Measurements from ENCODE around the gene ATXN1. TPM values are rescaled to one million over a fixed set of nuclear protein-coding genes. Genes with fewer than 3 reads are reported as not detected.

ATXN1 gene
- total and polyA plus RNA-seq, 7 experiments from 2014 or later = 1.5 to 82.7 (median 42.4) TPM

GRCh38 chr6:16491666-16492313, 269.5 kb downstream of the ATXN1 start:
- intact Hi-C loops (cut with micrococcal nuclease) = no loop called here
- no peaks in the 10 kb centered on the region for H3K27me3 Mint-ChIP-seq
- POLR2A ChIA-PET = no interaction called here
- peaks cover 0 to 34% (median 0%) of the 10 kb centered on the region in 5 donors for H3K36me3 Mint-ChIP-seq
- no peak for DNase-seq
- H3K4me3 Mint-ChIP-seq = no peak overlapping the region
- CTCF ChIA-PET = interaction anchor here (1.3 kb wide), 1 partner anchor 19 kb away, joined by 4 read pairs; no protein-coding TSS in a partner anchor
- Histone ChIP-seq H3K4me3 (ENCODE audit: low read length) (no peak overlapping the region), H3K27me3 (ENCODE audit: control insufficient read depth in 2 of 2, insufficient read depth in 2 of 2, low read length in 2 of 2) (no peaks in the 10 kb centered on the region), H3K36me3 (ENCODE audit: control insufficient read depth in 2 of 3, insufficient read depth in 3 of 3, low read length in 3 of 3) (no peaks in the 10 kb centered on the region), H3K9me3 (ENCODE audit: control insufficient read depth in 2 of 3, low read length in 3 of 3) (no peaks in the 10 kb centered on the region), H3K27ac (ENCODE audit: low read depth, low read length) (no peak overlapping the region), H3K4me1 (ENCODE audit: control insufficient read depth in 2 of 2, insufficient read depth in 2 of 2, low read length in 2 of 2) (peaks cover 0 to 31% of the 10 kb centered on the region in 2 donors)
- H3K9me3 Mint-ChIP-seq = no peaks in the 10 kb centered on the region
- H3K4me1 Mint-ChIP-seq = peaks cover 22 to 75% (median 39%) of the 10 kb centered on the region in 7 donors
- no peak for ATAC-seq
- H3K27ac Mint-ChIP-seq = no peak overlapping the region

- Histone ChIP-seq H3K4me1 (ENCODE audit: control insufficient read depth in 2 of 2, insufficient read depth in 2 of 2, low read length in 2 of 2) (peaks cover 0 to 43% of the 10 kb centered on the region in 2 donors), H3K27ac (ENCODE audit: low read depth, low read length) (no peak overlapping the region), H3K36me3 (ENCODE audit: control insufficient read depth in 2 of 3, insufficient read depth in 3 of 3, low read length in 3 of 3) (no peaks in the 10 kb centered on the region), H3K9me3 (ENCODE audit: control insufficient read depth in 2 of 3, low read length in 3 of 3) (no peaks in the 10 kb centered on the region), H3K4me3 (ENCODE audit: low read length) (no peak overlapping the region), H3K27me3 (ENCODE audit: control insufficient read depth in 2 of 2, insufficient read depth in 2 of 2, low read length in 2 of 2) (no peaks in the 10 kb centered on the region)
- Mint-ChIP-seq H3K27me3 (no peaks in the 10 kb centered on the region), H3K36me3 (peaks cover 0 to 46% (median 3%) of the 10 kb centered on the region in 5 donors), H3K9me3 (no peaks in the 10 kb centered on the region), H3K27ac (peak overlapping the region in 2 of 9 donors; percentile 37 to 43), H3K4me1 (peaks cover 19 to 79% (median 37%) of the 10 kb centered on the region in 7 donors), H3K4me3 (no peak overlapping the region)
- ChIA-PET CTCF (interaction anchor here (1.3 kb wide), 1 partner anchor 20 kb away, joined by 4 read pairs; no protein-coding TSS in a partner anchor), POLR2A (no interaction called here)
- no peak for DNase-seq
- intact Hi-C loops (cut with micrococcal nuclease) = no loop called here
- ATAC-seq = no peak
These were observed 270.6 kb downstream of the ATXN1 start for GRCh38 chr6:16490616-16491015.

- intact Hi-C loops (cut with micrococcal nuclease) = loop anchor here in 1 of 2 donors (10.0 kb wide), 1 partner anchor 364 kb away; the partner anchor contains the start of gene MYLIP
- Histone ChIP-seq H3K4me3 (ENCODE audit: low read length) (no peak overlapping the region), H3K27me3 (ENCODE audit: control insufficient read depth in 2 of 2, insufficient read depth in 2 of 2, low read length in 2 of 2) (no peaks in the 10 kb centered on the region), H3K27ac (ENCODE audit: low read depth, low read length) (no peak overlapping the region), H3K36me3 (ENCODE audit: control insufficient read depth in 2 of 3, insufficient read depth in 3 of 3, low read length in 3 of 3) (no peaks in the 10 kb centered on the region), H3K9me3 (ENCODE audit: control insufficient read depth in 2 of 3, low read length in 3 of 3) (no peaks in the 10 kb centered on the region), H3K4me1 (ENCODE audit: control insufficient read depth in 2 of 2, insufficient read depth in 2 of 2, low read length in 2 of 2) (peaks cover 4 to 60% of the 10 kb centered on the region in 2 donors)
- H3K9me3 Mint-ChIP-seq = no peaks in the 10 kb centered on the region
- H3K4me1 Mint-ChIP-seq = peaks cover 11 to 80% (median 50%) of the 10 kb centered on the region in 7 donors
- peaks cover 0 to 55% (median 5%) of the 10 kb centered on the region in 5 donors for H3K36me3 Mint-ChIP-seq
- ATAC-seq (no peak), DNase-seq (no peak)
- H3K4me3 Mint-ChIP-seq = peak overlapping the region in 2 of 10 donors; percentile 0 to 34
- H3K27me3 Mint-ChIP-seq = no peaks in the 10 kb centered on the region
- ChIA-PET CTCF (interaction anchor here (1.1 kb wide), 1 partner anchor 94 kb away, joined by 4 read pairs; no protein-coding TSS in a partner anchor), POLR2A (no interaction called here)
- peak overlapping the region in 8 of 9 donors; percentile 11 to 73 (median 36) for H3K27ac Mint-ChIP-seq
These were observed 272.4 kb downstream of the ATXN1 start for GRCh38 chr6:16488813-16489212.

DNA sequence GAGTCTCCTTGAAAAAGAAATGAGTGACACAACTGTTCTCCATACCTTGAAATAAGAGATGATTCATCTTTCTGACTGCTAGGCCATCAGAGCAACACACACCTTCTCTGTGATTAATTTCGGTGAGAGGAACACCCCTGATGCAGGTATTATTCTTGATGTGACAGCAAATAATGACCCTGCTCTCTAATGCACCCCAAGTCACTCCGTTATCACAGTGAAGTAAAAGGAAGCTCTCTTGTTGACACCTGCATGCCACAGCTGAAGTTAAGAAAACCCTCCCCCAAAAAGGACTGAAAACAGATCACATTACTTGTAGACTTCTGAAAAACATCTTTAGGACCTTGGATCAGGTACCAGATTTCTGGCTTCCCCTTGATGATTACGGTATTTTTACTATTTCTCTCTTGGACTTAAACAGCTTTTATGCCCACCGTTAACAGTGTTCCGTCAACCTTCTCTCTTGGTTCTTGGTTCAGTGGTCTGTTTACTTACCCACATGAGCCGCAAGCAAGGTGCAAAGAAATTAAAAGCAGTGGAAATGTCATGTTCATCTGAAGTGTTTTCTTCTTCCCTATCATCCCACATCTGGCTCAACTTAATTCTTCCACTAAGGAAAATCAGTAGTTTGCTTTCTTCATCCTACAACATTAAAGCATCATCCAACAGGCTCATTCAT, 273.1 kb downstream of the ATXN1 start:
- H3K4me1 ChIP-seq (ENCODE audit: control insufficient read depth in 2 of 2, insufficient read depth in 2 of 2, low read length in 2 of 2) = peaks cover 9 to 67% of the 10 kb centered on the region in 2 donors
- Mint-ChIP-seq H3K27ac (peak overlapping the region in 8 of 9 donors; percentile 22 to 73 (median 59)), H3K27me3 (no peaks in the 10 kb centered on the region), H3K9me3 (peaks cover 0 to 3% (median 0%) of the 10 kb centered on the region in 11 donors), H3K36me3 (peaks cover 0 to 61% (median 5%) of the 10 kb centered on the region in 5 donors), H3K4me3 (peak overlapping the region in 1 of 10 donors; percentile 51), H3K4me1 (peaks cover 18 to 81% (median 57%) of the 10 kb centered on the region in 7 donors)
- POLR2A ChIA-PET = no interaction called here
- ATAC-seq = no peak
- no peak for DNase-seq
- CTCF ChIA-PET = no interaction called here
- no peaks in the 10 kb centered on the region for H3K9me3 ChIP-seq (ENCODE audit: control insufficient read depth in 2 of 3, low read length in 3 of 3)
- H3K4me3 ChIP-seq (ENCODE audit: low read length) = no peak overlapping the region
- H3K27ac ChIP-seq (ENCODE audit: low read depth, low read length) = no peak overlapping the region
- no peaks in the 10 kb centered on the region for H3K27me3 ChIP-seq (ENCODE audit: control insufficient read depth in 2 of 2, insufficient read depth in 2 of 2, low read length in 2 of 2)
- H3K36me3 ChIP-seq (ENCODE audit: control insufficient read depth in 2 of 3, insufficient read depth in 3 of 3, low read length in 3 of 3) = no peaks in the 10 kb centered on the region
- intact Hi-C loops (cut with micrococcal nuclease) = loop anchor here in 1 of 2 donors (10.0 kb wide), 1 partner anchor 363 kb away; the partner anchor contains the start of gene MYLIP

DNA sequence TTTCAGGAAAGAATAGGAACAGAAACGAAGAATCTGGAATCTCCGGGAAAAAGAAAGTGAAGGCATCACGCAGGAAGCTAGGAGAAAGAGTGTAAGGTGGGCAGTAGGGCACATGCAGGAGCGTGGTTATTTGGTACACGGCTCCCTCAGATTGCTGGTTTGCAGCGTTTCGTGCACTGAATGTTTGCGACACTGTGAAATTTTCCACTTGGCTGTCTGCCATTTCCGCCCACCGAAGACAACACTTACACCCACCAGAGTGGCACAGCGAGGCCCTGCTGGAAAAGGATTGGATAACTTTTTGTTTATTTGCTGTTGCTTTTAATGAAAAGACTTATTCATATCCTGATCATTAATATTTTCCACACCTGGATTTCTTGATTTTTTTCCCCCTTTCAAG, 274.6 kb downstream of the ATXN1 start:
- H3K36me3 Mint-ChIP-seq = peaks cover 0 to 58% (median 5%) of the 10 kb centered on the region in 5 donors
- peaks cover 23 to 89% (median 68%) of the 10 kb centered on the region in 7 donors for H3K4me1 Mint-ChIP-seq
- intact Hi-C loops (cut with micrococcal nuclease) = loop anchor here in 1 of 2 donors (10.0 kb wide), 1 partner anchor 362 kb away; the partner anchor contains the start of gene MYLIP
- DNase-seq (no peak), ATAC-seq (no peak)
- Histone ChIP-seq H3K4me3 (ENCODE audit: low read length) (no peak overlapping the region), H3K27ac (ENCODE audit: low read depth, low read length) (no peak overlapping the region), H3K9me3 (ENCODE audit: control insufficient read depth in 2 of 3, low read length in 3 of 3) (no peaks in the 10 kb centered on the region), H3K4me1 (ENCODE audit: control insufficient read depth in 2 of 2, insufficient read depth in 2 of 2, low read length in 2 of 2) (peaks cover 23 to 80% of the 10 kb centered on the region in 2 donors), H3K27me3 (ENCODE audit: control insufficient read depth in 2 of 2, insufficient read depth in 2 of 2, low read length in 2 of 2) (no peaks in the 10 kb centered on the region), H3K36me3 (ENCODE audit: control insufficient read depth in 2 of 3, insufficient read depth in 3 of 3, low read length in 3 of 3) (no peaks in the 10 kb centered on the region)
- H3K27ac Mint-ChIP-seq = peak overlapping the region in 5 of 9 donors; percentile 6 to 93 (median 71)
- H3K4me3 Mint-ChIP-seq = no peak overlapping the region
- H3K27me3 Mint-ChIP-seq = no peaks in the 10 kb centered on the region
- peaks cover 0 to 8% (median 0%) of the 10 kb centered on the region in 11 donors for H3K9me3 Mint-ChIP-seq
- ChIA-PET CTCF (no interaction called here), POLR2A (no interaction called here)

DNA sequence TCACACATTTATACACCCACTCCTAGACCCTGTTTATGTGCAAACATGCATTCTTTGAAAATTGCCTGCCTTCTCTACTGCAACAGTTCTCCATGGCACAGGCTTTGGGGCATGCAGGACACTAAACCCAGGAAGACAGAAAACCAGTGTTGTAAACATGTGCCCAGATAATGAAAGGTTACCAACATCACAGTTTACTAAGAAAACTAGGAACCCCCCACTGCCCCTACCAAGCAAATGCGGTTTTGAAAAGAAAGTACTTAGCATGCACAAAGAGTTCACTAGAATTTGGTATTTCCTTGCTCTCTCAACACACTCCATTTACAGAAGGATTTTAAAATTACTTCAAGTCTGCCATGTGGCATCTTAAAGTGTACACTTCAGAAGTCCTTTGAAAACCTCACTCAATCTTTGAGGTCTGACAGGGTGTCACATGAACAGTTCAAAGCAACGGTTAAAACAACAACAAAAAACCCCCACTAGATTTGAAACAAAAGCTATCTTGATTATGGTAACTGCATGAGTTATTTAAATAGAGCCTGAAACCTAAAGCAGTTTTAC, 277.9 kb downstream of the ATXN1 start:
- peak overlapping the region; percentile 75 for H3K27ac ChIP-seq (ENCODE audit: low read depth, low read length)
- DNase-seq (peak in 7 of 9 donors; percentile 56 to 83 (median 74)), ATAC-seq (peak; percentile 67)
- Mint-ChIP-seq H3K9me3 (peaks cover 0 to 8% (median 0%) of the 10 kb centered on the region in 11 donors), H3K4me3 (peak overlapping the region; percentile 13 to 76 (median 64)), H3K4me1 (peaks cover 34 to 88% (median 66%) of the 10 kb centered on the region in 7 donors), H3K36me3 (peaks cover 0 to 60% (median 12%) of the 10 kb centered on the region in 5 donors), H3K27me3 (no peaks in the 10 kb centered on the region), H3K27ac (peak overlapping the region; percentile 87 to 96 (median 93))
- H3K36me3 ChIP-seq (ENCODE audit: control insufficient read depth in 2 of 3, insufficient read depth in 3 of 3, low read length in 3 of 3) = no peaks in the 10 kb centered on the region
- H3K4me3 ChIP-seq (ENCODE audit: low read length) = no peak overlapping the region
- ChIA-PET CTCF (no interaction called here), POLR2A (interaction anchor here (0.5 kb wide), 1 partner anchor 115 kb away, joined by 6 read pairs; no protein-coding TSS in a partner anchor)
- H3K27me3 ChIP-seq (ENCODE audit: control insufficient read depth in 2 of 2, insufficient read depth in 2 of 2, low read length in 2 of 2) = no peaks in the 10 kb centered on the region
- H3K4me1 ChIP-seq (ENCODE audit: control insufficient read depth in 2 of 2, insufficient read depth in 2 of 2, low read length in 2 of 2) = peaks cover 33 to 78% of the 10 kb centered on the region in 2 donors
- H3K9me3 ChIP-seq (ENCODE audit: control insufficient read depth in 2 of 3, low read length in 3 of 3) = no peaks in the 10 kb centered on the region
- intact Hi-C loops (cut with micrococcal nuclease) = loop anchor here (1.0 to 10.0 kb wide), 11 partner anchors 9 to 1224 kb away; partner anchors contain the start of genes MYLIP (in 1 of the 2) and NUP153 (in 1 of the 2)
